Measurements from ENCODE around the gene LSM7.

The LSM7 gene

DNA sequence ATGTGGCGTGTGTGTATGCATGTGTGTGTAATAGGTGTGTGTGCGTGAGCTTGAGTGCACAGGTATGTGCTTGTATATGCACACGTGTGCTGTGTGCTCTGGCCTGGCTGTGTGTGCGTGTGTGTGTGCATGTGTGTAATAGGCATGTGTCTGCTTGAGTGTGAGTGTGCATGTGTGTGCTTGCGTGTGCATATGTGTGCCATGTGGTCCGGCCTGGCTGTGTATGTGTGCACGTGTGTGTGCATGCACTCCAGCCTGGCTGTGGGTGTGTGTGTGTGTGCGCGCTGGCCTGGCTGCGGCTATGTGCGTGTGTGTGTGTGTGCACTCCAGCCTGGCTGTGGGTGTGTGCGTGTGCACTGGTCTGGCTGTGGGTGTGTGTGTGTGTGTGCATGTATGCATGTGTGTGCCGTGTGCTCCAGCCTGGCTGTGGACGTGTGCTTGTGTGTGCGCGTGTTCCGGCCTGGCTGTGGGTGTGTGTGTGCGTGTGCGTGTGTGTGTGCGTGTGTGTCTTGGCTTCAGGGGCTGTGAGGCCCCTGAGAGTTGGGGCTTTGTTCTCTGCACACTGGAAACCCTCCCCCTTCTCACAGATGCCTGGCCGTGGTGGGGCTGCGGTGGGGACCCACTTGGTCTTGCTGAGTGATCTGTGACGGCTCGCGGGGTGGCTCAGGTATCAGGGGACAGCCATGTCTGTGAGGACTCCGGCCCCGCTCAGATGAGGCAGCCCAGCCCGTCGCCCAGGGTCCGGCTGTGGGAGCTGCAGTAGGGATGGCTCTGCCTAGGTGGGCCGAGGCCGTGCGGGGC is 8.3 kb upstream of the LSM7 start:
- TF ChIP-seq POLR2AphosphoS5 (IDR thresholded peaks at IDR 0.05; ENCODE audit: borderline replicate concordance, low read depth, low read length): no peak
- no peak for TF ChIP-seq EZH2 (IDR thresholded peaks at IDR 0.05)
- no peak for TF ChIP-seq FOXP2 (optimal IDR thresholded peaks at IDR 0.05; ENCODE audit: control extremely low read depth, extremely low read length, insufficient read depth)
- no peaks in the 10 kb centered on the region for H3K9me3 ChIP-seq (ENCODE audit: low read depth, low read length)
- H3K4me3 ChIP-seq: no peak overlapping the region
- H3K36me3 ChIP-seq (ENCODE audit: insufficient read depth, low read length): no peaks in the 10 kb centered on the region
- no peak overlapping the region for H3K27ac ChIP-seq
- no peak for DNase-seq (ENCODE audit: low read depth, low spot score)
- no peak overlapping the region for H3K9ac ChIP-seq (ENCODE audit: insufficient read length)

DNA sequence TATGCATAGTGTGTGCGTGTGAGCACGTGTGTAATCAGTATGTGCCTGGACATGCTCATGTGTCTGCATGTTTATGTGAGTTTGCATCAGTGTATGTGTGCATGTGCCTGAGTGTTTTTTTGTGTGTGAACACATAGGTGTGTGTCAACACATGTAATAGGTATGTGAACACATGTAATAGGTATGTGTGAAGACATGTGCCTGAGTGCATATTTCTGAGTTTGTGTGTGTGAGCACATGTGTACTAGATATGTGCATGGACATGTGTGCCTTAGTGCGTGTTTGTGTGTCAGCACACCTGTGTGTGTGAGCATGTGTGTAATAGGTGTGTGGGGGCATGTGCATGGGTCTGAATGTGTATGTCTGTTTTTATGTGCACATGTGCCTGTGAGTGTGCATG is 7.5 kb upstream of the LSM7 start:
- Histone ChIP-seq H3K4me3 (no peak overlapping the region), H3K27ac (no peak overlapping the region), H3K36me3 (ENCODE audit: insufficient read depth, low read length) (no peaks in the 10 kb centered on the region), H3K9me3 (ENCODE audit: low read depth, low read length) (no peaks in the 10 kb centered on the region), H3K9ac (ENCODE audit: insufficient read length) (no peak overlapping the region)
- no peak for DNase-seq (ENCODE audit: low read depth, low spot score)
- TF ChIP-seq FOXP2 (optimal IDR thresholded peaks at IDR 0.05; ENCODE audit: control extremely low read depth, extremely low read length, insufficient read depth): no peak

DNA sequence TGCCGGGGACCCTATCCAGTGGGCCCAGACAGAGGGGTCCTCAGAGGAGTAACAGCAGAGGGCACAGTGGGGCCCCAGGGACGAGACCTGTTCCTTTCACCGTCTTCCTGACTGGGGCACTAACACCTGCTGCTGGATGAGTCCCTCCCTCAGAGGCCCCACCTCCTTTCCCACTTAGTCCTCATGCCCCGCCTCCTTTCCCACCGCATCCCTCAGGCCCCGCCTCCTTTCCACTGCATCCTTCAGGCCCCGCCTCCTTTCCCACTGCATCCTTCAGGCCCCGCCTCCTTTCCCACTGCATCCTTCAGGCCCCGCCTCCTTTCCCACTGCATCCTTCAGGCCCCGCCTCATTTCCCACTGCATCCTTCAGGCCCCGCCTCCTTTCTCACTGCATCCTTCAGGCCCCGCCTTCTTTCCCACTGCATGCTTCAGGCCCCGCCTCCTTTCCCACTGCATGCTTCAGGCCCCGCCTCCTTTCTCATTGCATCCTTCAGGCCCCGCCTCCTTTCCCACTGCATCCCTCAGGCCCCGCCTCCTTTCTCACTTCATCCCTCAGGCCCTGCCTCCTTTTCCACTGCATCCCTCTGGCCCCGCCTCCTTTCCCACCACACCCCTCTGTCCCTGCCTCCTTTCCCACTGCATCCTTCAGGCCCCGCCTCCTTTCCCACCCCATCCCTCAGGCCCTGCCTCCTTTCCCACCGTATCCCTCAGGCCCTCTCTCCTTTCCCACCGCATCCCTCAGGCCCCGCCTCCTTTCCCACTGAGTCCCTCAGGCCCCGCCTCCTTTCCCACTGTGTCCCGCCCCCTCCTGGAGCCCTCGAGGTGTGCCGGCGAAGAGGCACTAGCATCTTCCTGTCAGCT is 6.8 kb upstream of the LSM7 start:
- Histone ChIP-seq H3K4me3 (no peak overlapping the region), H3K9me3 (ENCODE audit: low read depth, low read length) (no peaks in the 10 kb centered on the region), H3K27ac (no peak overlapping the region), H3K36me3 (ENCODE audit: insufficient read depth, low read length) (no peaks in the 10 kb centered on the region), H3K9ac (ENCODE audit: insufficient read length) (no peak overlapping the region)
- TF ChIP-seq POLR2AphosphoS5 (IDR thresholded peaks at IDR 0.05; ENCODE audit: borderline replicate concordance, low read depth, low read length): no peak
- no peak for TF ChIP-seq EZH2 (IDR thresholded peaks at IDR 0.05)
- no peak for TF ChIP-seq FOXP2 (optimal IDR thresholded peaks at IDR 0.05; ENCODE audit: control extremely low read depth, extremely low read length, insufficient read depth)
- no peak for DNase-seq (ENCODE audit: low read depth, low spot score)

DNA sequence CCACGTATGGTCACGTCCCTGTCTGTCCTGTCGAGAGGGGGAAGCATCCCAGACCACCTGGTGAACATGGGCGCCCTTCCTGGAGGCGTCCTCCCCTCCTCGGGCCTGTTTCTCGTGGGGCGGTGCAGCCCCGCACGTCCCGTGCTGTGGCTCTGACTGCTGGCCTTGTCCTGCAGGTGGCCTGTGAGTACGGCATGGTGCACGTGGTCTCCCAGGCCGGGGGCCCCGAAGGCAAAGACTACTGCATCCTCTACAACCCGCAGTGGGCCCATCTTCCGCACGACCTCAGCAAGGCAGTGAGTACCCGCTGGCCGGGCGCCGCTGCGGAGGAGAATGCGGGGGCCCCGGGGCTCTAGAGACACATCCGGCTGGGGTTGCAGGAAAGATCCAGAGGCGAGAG is 6.0 kb upstream of the LSM7 start:
- TF ChIP-seq POLR2AphosphoS5 (IDR thresholded peaks at IDR 0.05; ENCODE audit: borderline replicate concordance, low read depth, low read length) (no peak), FOXP2 (optimal IDR thresholded peaks at IDR 0.05; ENCODE audit: control extremely low read depth, extremely low read length, insufficient read depth) (no peak), EZH2 (IDR thresholded peaks at IDR 0.05) (no peak)
- no peak for DNase-seq (ENCODE audit: low read depth, low spot score)
- Histone ChIP-seq H3K9me3 (ENCODE audit: low read depth, low read length) (no peaks in the 10 kb centered on the region), H3K36me3 (ENCODE audit: insufficient read depth, low read length) (no peaks in the 10 kb centered on the region), H3K27ac (no peak overlapping the region), H3K9ac (ENCODE audit: insufficient read length) (no peak overlapping the region), H3K4me3 (no peak overlapping the region)

DNA sequence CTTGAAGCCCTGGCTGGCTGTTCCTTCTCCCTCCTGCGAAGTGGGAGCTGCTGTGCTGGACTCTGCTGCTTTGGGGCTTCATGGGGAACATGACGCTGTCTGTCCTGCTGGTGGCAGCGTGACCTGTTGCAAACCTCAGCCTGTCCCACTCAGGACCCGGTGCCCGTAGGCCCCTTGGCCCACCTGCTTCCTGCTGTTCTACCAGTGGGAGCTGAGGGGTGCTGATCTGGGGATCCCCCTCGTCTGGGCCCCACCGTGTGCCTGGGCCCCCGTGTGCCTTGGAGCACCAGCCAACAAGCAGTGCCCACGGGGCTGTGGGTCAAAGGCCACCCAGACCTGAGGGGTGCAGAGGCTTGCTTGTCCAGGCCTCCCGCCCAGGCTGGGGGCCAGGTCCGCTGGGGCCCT is 5.4 kb upstream of the LSM7 start:
- Histone ChIP-seq H3K27ac (no peak overlapping the region), H3K36me3 (ENCODE audit: insufficient read depth, low read length) (no peaks in the 10 kb centered on the region), H3K4me3 (no peak overlapping the region), H3K9me3 (ENCODE audit: low read depth, low read length) (no peaks in the 10 kb centered on the region), H3K9ac (ENCODE audit: insufficient read length) (no peak overlapping the region)
- no peak for DNase-seq (ENCODE audit: low read depth, low spot score)
- TF ChIP-seq POLR2AphosphoS5 (IDR thresholded peaks at IDR 0.05; ENCODE audit: borderline replicate concordance, low read depth, low read length) (no peak), EZH2 (IDR thresholded peaks at IDR 0.05) (no peak), FOXP2 (optimal IDR thresholded peaks at IDR 0.05; ENCODE audit: control extremely low read depth, extremely low read length, insufficient read depth) (no peak)

DNA sequence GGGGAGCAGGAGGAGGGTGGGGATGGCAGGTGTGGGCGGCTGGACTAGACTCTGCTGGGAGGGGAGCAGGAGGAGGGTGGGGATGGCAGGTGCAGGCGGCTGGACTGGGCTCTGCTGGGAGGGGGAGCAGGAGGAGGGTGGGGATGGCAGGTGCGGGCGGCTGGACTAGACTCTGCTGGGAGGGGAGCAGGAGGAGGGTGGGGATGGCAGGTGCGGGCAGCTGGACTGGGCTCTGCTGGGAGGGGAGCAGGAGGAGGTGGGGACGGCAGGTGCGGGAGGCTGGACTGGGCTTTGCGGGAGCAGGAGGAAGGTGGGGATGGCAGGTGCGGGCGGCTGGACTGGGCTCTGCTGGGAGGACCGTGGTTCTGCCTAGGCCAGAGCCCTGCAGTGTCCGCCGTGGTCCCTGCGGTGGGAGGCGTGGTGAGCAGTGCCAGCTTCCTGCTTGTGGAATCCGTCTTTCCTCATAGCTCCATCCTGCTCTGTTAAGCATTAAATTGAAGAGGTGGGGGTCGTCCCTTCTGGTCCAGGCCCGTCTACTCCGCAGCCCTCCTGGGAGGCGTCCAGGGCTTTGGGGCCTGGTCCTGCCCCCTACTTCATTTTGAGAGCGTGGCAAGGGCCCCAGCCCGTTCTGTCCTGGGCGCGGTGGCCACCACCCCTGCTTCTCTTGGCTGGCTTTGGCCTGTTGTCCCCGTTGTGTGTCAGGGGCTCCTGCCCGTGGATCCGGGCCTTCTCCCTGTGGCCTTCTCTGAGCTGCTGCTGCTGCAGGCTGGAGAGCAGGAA is 4.8 kb upstream of the LSM7 start:
- TF ChIP-seq FOXP2 (optimal IDR thresholded peaks at IDR 0.05; ENCODE audit: control extremely low read depth, extremely low read length, insufficient read depth) (no peak), POLR2AphosphoS5 (IDR thresholded peaks at IDR 0.05; ENCODE audit: borderline replicate concordance, low read depth, low read length) (no peak), EZH2 (IDR thresholded peaks at IDR 0.05) (no peak)
- DNase-seq (ENCODE audit: low read depth, low spot score): no peak
- H3K9ac ChIP-seq (ENCODE audit: insufficient read length): no peak overlapping the region
- no peak overlapping the region for H3K4me3 ChIP-seq
- H3K9me3 ChIP-seq (ENCODE audit: low read depth, low read length): no peaks in the 10 kb centered on the region
- no peak overlapping the region for H3K27ac ChIP-seq
- H3K36me3 ChIP-seq (ENCODE audit: insufficient read depth, low read length): no peaks in the 10 kb centered on the region

DNA sequence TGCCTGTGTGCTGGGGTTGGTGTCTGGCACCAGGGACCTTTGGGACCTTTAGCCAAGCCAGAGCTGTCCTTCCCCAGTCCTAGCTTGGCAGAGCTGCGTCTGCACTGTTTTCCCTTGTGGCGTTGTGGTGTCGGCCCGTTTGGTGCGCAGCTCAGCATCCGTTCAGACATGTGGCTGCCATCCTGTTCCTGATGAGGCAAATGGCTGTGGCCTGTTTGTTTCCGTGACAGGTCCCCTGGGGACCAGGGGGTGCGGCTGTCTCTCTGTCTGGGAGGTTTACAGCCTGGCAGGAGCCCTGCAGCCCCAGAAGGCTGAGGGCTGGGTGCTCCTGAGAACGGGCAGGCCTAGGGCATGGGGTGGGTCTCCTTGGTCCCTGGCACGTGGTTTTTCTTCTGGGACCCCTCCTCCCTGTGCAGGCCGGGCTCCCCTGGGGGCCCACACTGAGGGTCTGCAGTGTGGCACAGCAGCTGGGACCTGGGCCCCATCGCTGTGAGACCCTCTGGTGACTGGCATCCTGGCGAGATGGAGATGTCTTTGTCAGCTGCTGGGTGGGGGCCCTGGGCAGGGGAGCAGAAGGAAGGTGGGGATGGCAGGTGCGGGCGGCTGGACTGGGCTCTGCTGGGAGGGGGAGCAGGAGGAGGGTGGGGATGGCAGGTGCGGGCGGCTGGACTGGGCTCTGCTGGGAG is 4.1 kb upstream of the LSM7 start:
- H3K27ac ChIP-seq: no peak overlapping the region
- no peaks in the 10 kb centered on the region for H3K9me3 ChIP-seq (ENCODE audit: low read depth, low read length)
- no peak overlapping the region for H3K4me3 ChIP-seq

More for the DNA sequence above, 4.1 kb upstream of the LSM7 start:
- TF ChIP-seq EZH2 (IDR thresholded peaks at IDR 0.05): no peak
- DNase-seq (ENCODE audit: low read depth, low spot score): no peak
- Histone ChIP-seq H3K9ac (ENCODE audit: insufficient read length) (no peak overlapping the region), H3K36me3 (ENCODE audit: insufficient read depth, low read length) (no peaks in the 10 kb centered on the region)

All from SK-N-MC (cell line).